Ectodermal cell (in vitro differentiated cells): ENCODE data around the gene ADCY2.
A peak's percentile ranks its signal among the peaks of the same experiment; 100 is the strongest.

Experiments used
- H3K27ac ChIP-seq: 2 replicates; pipeline ENCODE4 v1.7.0; 2013; ENCODE audit warnings: mild to moderate bottlenecking, low read depth, low read length; ENCODE audit not compliant: insufficient read depth, poor library complexity, severe bottlenecking
- H3K27me3 ChIP-seq: 2 replicates; pipeline ENCODE4 v1.7.0; 2013; ENCODE audit warnings: mild to moderate bottlenecking, low read length; ENCODE audit not compliant: insufficient read depth, control insufficient read depth, poor library complexity, severe bottlenecking
- H3K36me3 ChIP-seq: one replicate; pipeline ENCODE4 v1.7.0; 2013; ENCODE audit warnings: low read length; ENCODE audit not compliant: control insufficient read depth, insufficient read depth
- H3K4me1 ChIP-seq: one replicate; pipeline ENCODE4 v1.7.0; 2013; ENCODE audit warnings: low read length; ENCODE audit not compliant: control insufficient read depth, insufficient read depth
- H3K4me3 ChIP-seq: 2 replicates; pipeline ENCODE4 v1.7.0; 2013; ENCODE audit warnings: low read depth, low read length, control low read depth; ENCODE audit not compliant: insufficient read depth
- H3K9me3 ChIP-seq: 2 replicates; pipeline ENCODE4 v1.7.0; 2013; ENCODE audit warnings: mild to moderate bottlenecking, low read length, moderate library complexity; ENCODE audit not compliant: control insufficient read depth
- WGBS, 2 experiments: methylation state at CpG; one replicate each; pipeline ENCODE4 v1.1.7; 2013; ENCODE audit warnings: missing lambda C conversion rate in 2 of 2; 5-methylcytosine and 5-hydroxymethylcytosine counted together

ADCY2 gene

GRCh38 chr5:7856855-7857254 is 460.9 kb downstream of the ADCY2 start:
- H3K27ac ChIP-seq = no peak overlapping the region
- peaks cover 4% of the 10 kb centered on the region for H3K36me3 ChIP-seq
- 83 to 91% methylated on average over 2 of the region's 2 CpGs for WGBS, 2 experiments
- H3K9me3 ChIP-seq = no peaks in the 10 kb centered on the region
- H3K4me1 ChIP-seq = no peaks in the 10 kb centered on the region
- H3K27me3 ChIP-seq = no peaks in the 10 kb centered on the region
- no peak overlapping the region for H3K4me3 ChIP-seq

GRCh38 chr5:7857361-7857760 is 461.4 kb downstream of the ADCY2 start:
- 77 to 78% methylated on average over 5 of the region's 5 CpGs for WGBS, 2 experiments
- no peak overlapping the region for H3K4me3 ChIP-seq

GRCh38 chr5:7857926-7858632 is 462.1 kb downstream of the ADCY2 start:
- Histone ChIP-seq H3K4me1 (no peaks in the 10 kb centered on the region), H3K27ac (no peak overlapping the region), H3K9me3 (no peaks in the 10 kb centered on the region), H3K36me3 (peaks cover 8% of the 10 kb centered on the region), H3K4me3 (no peak overlapping the region), H3K27me3 (no peaks in the 10 kb centered on the region)
- 90 to 92% methylated on average over 9 of the region's 9 CpGs for WGBS, 2 experiments

More at GRCh38 chr5:7857361-7857760, 461.4 kb downstream of the ADCY2 start:
- Histone ChIP-seq H3K36me3 (peaks cover 8% of the 10 kb centered on the region), H3K27me3 (no peaks in the 10 kb centered on the region), H3K9me3 (no peaks in the 10 kb centered on the region), H3K27ac (no peak overlapping the region), H3K4me1 (no peaks in the 10 kb centered on the region)

GRCh38 chr5:7866196-7866595 is 470.3 kb downstream of the ADCY2 start:
- no peak overlapping the region for H3K27ac ChIP-seq
- WGBS, 2 experiments = 100% methylated on average over 1 of the region's 2 CpGs
- peaks cover 3% of the 10 kb centered on the region for H3K4me1 ChIP-seq
- no peaks in the 10 kb centered on the region for H3K9me3 ChIP-seq
- H3K27me3 ChIP-seq = no peaks in the 10 kb centered on the region
- peaks cover 8% of the 10 kb centered on the region for H3K36me3 ChIP-seq
- H3K4me3 ChIP-seq = no peak overlapping the region

- Histone ChIP-seq H3K36me3 (no peaks in the 10 kb centered on the region), H3K4me3 (no peak overlapping the region), H3K27ac (no peak overlapping the region), H3K9me3 (no peaks in the 10 kb centered on the region), H3K4me1 (peaks cover 3% of the 10 kb centered on the region), H3K27me3 (no peaks in the 10 kb centered on the region)
- WGBS, 2 experiments = 94 to 98% methylated on average over 3 of the region's 3 CpGs
Measured at GRCh38 chr5:7867260-7867659, 471.3 kb downstream of the ADCY2 start.

DNA sequence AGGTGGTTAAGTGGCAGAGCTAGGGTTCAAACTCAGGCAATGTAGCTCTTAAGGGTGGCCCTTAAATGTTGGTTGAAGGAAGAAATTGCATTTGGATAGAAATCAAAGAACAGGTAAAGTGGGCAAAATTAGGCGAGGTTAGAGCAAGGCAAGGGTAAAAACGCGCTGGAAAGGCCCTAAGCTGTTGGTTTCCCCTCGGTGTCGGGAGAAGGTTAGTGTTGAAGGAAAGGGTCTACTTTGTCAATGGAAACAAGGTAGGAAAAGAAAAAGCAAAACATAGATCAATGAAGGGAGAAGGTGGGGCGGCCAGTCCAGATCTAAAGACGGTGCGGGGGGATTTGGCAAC is 472.5 kb downstream of the ADCY2 start:
- Histone ChIP-seq H3K4me1 (peaks cover 3% of the 10 kb centered on the region), H3K9me3 (no peaks in the 10 kb centered on the region), H3K27me3 (no peaks in the 10 kb centered on the region), H3K4me3 (peak overlapping the region; percentile 90), H3K27ac (no peak overlapping the region), H3K36me3 (no peaks in the 10 kb centered on the region)
- 1 to 2% methylated on average over 8 of the region's 8 CpGs for WGBS, 2 experiments

GRCh38 chr5:7868773-7869473 is 473.0 kb downstream of the ADCY2 start, which contains the start of the genes FASTKD3 and MTRR:
Gene FASTKD3 (minus strand): TSS chr5:7869031. CDS start chr5:7868083, 948 bp downstream.
Gene MTRR (plus strand): TSS chr5:7869148. CDS start chr5:7870795, 1,647 bp downstream.
- 0% methylated on average over 83 of the region's 83 CpGs for WGBS, 2 experiments
- no peaks in the 10 kb centered on the region for H3K36me3 ChIP-seq
- peaks cover 3% of the 10 kb centered on the region for H3K4me1 ChIP-seq
- no peak within 1 kb of the TSS for H3K27ac ChIP-seq
- H3K27me3 ChIP-seq = no peaks in the 10 kb centered on the region
- H3K4me3 ChIP-seq = peak within 1 kb of the TSS; percentile 90
- no peaks in the 10 kb centered on the region for H3K9me3 ChIP-seq

DNA sequence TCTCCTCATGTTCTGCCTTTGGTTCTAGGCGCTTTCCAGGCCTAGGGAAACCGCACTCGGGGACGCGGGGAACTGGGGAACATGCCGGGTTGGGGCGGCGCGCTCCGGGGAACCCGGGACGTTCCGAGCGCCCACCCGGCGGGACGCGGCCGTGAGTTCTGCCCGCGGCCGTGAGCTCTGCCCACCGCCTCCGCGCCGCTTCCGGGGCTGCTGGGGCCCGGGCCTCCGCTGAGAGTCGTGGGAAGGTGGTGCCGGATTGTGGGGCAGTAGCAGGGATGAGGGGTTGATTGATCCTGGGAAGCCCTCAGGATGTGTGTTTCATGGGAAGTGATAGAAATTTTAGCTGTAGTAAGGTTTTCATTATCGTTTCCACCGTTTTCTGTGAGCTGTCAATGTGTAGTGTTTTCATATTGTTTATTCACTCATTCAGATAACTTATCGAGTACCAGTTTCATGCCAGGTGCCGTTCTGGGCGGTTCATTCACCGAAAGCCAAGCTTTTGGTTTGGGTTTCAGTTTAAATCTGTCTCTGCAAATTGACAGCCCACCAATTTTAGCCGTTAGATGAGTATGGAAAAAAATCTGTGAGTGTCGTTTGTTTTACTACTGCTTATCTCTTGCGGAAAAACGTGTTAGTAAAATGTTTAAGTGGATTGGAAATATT is 473.7 kb downstream of the ADCY2 start:
- no peaks in the 10 kb centered on the region for H3K27me3 ChIP-seq
- no peaks in the 10 kb centered on the region for H3K9me3 ChIP-seq
- H3K4me1 ChIP-seq = peaks cover 3% of the 10 kb centered on the region
- no peaks in the 10 kb centered on the region for H3K36me3 ChIP-seq
- peak overlapping the region; percentile 90 for H3K4me3 ChIP-seq
- 5 to 7% methylated on average over 41 of the region's 41 CpGs for WGBS, 2 experiments
- H3K27ac ChIP-seq = no peak overlapping the region

DNA sequence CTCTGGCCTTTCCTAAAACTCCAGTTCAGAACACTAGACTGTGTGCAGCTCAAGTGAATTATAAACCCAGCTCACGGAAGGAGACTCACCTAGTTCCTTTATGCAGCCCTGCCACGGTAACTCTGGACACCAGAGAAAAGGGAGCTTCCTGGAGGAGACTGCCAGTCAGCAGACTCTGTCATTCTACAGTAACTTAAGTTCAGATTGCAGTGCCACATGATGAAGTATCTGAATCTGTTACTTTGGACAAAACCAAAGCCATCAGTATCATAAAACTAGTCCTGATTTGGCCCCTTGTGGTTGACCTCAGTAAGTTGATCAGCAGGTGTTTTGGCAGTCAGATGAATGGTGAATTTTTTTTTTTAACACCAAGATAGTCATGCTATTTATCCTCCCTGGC is 475.7 kb downstream of the ADCY2 start:
- Histone ChIP-seq H3K4me3 (no peak overlapping the region), H3K9me3 (no peaks in the 10 kb centered on the region), H3K36me3 (no peaks in the 10 kb centered on the region), H3K27me3 (no peaks in the 10 kb centered on the region), H3K27ac (no peak overlapping the region), H3K4me1 (peaks cover 3% of the 10 kb centered on the region)
- WGBS, 2 experiments = 93% methylated on average over 2 of the region's 2 CpGs

DNA sequence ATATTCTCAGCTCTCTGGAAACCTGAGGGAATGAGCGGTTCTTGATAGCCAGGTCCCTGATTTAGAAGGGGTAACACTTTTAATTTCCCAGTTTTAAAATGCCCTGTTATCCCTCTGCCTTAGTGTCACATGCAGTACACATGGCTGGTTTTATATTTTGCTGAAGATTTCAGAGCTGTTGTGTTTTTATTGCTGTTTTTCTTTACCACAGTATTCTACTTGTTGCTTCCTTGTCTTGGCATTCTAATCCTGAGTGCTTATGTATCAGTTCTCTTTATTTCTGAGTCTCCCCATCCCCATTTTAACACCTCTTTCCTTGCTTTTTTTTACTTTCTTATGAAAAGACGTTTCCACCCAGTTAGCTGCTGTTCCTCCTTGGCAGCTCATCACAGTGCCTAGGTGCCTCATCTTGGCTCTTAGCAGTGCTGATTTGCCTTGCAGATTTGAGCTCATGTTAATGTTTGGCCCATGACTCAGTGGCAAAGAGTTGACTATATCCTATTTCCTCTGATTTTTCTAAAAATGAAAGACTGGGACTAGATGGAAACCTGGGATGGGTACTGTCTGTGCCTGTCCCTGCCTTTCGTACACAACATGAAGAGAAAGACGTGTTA is 476.7 kb downstream of the ADCY2 start:
- WGBS, 2 experiments = 90 to 95% methylated on average over 4 of the region's 4 CpGs
- H3K27ac ChIP-seq = no peak overlapping the region
- H3K4me1 ChIP-seq = peaks cover 3% of the 10 kb centered on the region
- H3K36me3 ChIP-seq = no peaks in the 10 kb centered on the region
- no peak overlapping the region for H3K4me3 ChIP-seq
- H3K9me3 ChIP-seq = no peaks in the 10 kb centered on the region
- no peaks in the 10 kb centered on the region for H3K27me3 ChIP-seq
